ENCODE measurements around the gene SLC26A1.

GRCh38 chr4:1009542-1010394, 16.6 kb upstream of the SLC26A1 start:
- peak in 2 of 5 experiments; percentile 2 to 59 for TF ChIP-seq CTCF (IDR thresholded peaks at IDR 0.05)
- peak; percentile 31 for TF ChIP-seq POLR2A (IDR thresholded peaks at IDR 0.05)

All from transverse colon (tissue), 3 donors.